T1000 (cell line): Measurements from ENCODE around the gene SEC24C.
"Not testable (repeated sequence)": the region's sequence is repeated elsewhere in the genome, so short reads cannot be mapped to it uniquely, and the experiment has no call there.

ENCODE experiments used
- DNase-seq: peaks from one replicate; lab custom pipeline; 2025; ENCODE audit warnings: mixed read lengths; lab: John Stamatoyannopoulos, UW

SEC24C gene

DNA sequence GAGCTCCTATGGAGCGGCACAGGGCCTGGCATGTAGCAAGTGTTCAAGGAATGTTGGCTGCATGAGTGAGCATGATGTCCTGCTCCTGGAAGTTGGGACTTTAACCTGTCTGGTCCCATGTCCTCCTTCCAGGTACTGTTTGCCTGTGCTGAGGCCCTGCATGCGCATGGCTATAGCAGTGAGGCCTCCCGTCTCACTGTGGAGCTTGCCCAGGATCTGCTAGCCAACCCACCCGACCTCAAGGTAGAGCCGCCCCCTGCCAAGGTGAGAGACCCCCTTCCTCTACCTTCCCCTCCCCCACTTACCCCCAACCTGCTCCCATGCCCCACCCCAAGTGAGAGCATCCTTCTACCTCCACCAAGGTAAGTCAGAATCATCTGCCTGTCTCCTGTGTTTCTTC lies 49.3 kb downstream of the SEC24C start:
- DNase-seq, result no peak

DNA sequence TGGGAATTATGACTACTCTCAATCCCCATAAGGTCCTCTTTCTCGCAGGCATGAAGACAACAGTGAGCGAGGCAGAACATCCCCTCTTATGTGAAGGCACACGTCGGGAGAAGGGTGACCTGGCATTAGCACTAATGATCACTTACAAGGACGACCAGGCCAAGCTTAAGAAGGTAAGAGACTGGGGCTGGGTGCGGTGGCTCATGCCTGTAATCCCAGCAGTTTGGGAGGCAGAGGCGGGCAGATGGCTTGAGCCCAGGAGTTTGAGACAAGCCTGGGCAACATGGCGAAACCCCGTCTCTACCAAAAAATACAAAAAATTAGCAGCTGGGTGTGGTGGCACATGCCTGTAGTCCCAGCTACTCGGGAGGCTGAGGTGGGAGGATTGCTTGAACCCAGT lies 51.3 kb downstream of the SEC24C start:
- not testable (repeated sequence) for DNase-seq

DNA sequence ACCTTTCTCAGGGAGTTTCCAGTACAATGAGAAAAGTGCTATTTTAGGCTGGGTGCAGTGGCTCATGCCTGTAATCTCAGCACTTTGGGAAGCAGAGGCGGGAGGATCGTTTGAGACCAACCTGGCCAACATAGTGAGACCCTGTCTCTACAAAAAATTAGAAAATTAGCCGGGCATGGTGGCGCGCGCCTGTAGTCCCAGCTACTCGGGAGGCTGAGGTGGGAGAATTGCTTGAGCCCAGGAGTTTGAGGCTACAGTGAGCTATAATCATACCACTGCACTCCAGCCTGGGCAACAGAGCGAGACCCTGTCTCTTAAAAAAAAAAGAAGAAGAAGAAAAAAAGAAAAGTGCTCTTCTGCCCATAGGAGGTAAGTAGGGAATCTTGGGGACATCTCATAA lies 51.9 kb downstream of the SEC24C start:
- not testable (repeated sequence) for DNase-seq

DNA sequence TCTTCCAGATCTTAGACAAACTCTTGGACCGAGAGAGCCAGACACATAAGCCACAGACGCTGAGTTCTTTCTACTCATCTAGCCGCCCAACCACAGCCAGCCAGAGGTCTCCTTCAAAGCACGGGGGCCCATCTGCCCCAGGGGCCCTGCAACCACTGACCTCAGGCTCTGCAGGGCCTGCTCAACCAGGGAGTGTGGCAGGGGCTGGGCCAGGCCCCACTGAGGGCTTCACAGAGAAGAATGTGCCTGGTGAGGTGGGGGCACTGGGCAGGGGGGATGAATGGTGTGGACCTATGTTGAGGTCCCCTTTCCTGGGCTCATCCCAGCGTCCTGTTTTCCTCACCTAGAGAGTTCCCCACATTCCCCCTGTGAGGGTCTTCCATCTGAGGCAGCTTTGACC lies 52.6 kb downstream of the SEC24C start:
- DNase-seq, result no peak

DNA sequence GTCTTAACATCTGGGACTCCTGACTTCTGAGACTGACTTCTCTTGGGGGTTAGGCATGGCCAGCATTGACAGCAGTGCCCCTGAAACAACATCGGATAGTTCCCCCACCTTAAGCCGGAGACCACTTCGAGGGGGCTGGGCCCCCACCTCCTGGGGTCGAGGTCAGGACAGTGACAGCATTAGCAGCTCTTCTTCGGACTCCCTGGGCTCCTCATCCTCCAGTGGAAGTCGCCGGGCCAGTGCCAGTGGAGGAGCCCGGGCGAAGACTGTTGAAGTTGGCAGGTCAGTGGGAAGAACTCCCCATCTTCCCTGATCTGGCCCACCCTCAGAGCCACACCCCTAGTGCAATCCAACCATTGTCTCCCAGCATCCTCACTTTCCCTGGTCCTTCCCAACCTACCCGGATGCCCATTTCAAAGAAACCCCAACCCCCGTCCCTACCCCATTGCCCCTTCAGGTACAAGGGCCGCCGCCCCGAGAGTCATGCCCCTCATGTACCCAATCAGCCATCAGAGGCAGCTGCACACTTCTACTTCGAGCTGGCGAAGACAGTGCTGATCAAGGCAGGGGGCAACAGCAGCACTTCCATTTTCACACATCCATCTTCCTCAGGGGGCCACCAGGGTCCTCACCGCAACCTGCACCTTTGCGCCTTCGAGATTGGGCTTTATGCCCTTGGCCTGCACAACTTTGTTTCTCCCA lies 53.3 kb downstream of the SEC24C start:
- no peak for DNase-seq

- no peak for DNase-seq
Observed at GRCh38 chr10:73798087-73798486, 53.9 kb downstream of the SEC24C start.

GRCh38 chr10:73798927-73799560 lies 54.9 kb downstream of the SEC24C start:
- DNase-seq, result no peak

GRCh38 chr10:73799899-73800559 lies 55.9 kb downstream of the SEC24C start:
- no peak for DNase-seq

DNA sequence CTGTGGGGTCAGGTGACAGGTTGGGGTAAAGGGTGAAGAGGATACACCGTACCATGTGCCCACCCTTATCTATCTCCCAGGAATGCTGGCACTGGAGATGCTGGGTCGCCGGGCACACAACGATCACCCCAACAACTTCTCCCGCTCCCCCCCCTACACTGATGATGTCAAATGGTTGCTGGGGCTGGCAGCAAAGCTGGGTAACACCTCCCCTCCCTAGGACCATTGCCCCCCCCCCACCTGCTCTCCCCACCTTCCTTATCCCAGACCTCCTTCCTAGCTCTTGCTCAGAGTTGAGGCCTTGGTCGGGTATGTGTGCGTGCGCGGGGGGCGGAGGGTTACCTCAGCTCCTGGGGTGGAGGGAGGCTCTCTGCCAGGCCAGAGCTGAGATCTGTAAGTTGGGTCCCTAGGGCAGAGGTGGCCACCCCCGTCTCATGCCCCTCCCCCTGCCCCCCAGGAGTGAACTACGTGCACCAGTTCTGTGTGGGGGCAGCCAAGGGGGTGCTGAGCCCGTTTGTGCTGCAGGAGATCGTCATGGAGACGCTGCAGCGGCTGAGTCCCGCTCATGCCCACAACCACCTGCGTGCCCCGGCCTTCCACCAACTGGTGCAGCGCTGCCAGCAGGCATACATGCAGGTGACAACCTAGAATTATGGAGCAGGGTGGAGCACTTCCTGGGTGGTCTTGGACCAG lies 56.5 kb downstream of the SEC24C start:
- DNase-seq, result no peak

GRCh38 chr10:73801253-73801590 lies 57.0 kb downstream of the SEC24C start:
- no peak for DNase-seq

- no peak for DNase-seq
Observed at GRCh38 chr10:73802276-73802991, 58.3 kb downstream of the SEC24C start.

- DNase-seq, result no peak
Observed at GRCh38 chr10:73803680-73804286, 59.6 kb downstream of the SEC24C start.

DNA sequence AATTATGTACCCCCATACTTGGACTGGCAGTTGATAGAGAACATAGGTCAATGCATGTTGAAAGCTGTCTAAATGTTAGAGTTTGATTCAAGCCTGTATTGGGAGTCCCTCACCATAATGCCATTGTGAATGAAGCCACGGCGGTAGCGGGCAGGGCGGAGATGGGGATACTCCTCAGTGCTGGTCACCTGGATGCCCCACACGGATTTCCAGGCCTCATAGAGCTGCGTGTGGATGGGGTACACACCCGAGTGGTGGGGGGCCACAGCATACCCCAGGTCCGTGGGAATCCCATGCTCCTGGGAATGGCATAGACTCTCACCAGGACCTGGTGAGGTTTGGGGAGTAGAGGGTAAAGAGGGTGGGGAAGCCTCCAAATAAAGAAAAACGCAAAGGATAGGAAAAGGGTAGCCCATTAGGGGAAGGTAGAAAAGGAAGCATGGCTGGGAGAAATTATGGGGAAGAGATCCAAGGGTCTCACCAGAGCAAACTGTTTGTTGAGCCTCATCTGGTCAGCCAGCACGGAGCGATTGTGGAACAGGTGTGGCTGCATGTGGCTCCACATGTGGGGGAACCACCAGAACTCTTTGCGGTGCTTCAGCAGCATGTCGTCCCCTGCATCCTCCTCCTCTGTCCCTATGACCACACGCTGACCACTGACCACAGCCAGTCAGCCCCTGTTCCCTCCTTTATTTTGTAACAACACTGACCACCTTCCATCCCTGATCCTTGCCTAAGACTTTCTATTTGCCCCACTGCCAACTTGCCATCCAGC lies 62.2 kb downstream of the SEC24C start:
- DNase-seq, result no peak

DNA sequence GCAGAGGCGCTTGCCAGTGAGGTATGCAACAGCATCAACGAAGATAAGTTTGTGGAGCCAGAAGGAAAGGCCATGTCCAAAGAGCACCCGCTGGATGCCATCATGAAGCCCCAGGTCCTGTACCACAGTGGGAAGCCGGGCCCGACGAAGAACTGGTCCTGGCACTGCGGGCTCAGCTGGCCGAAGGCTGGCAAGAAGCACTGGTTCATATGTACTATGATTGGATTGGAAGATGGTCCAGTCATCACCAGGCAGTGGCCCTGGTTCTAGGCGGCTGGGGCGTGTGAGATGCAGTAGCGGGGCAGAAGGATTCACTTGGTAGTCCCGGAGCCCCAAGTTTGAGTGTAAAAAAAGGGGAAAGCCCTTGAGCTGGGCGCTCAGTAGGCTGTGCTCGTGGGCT lies 63.3 kb downstream of the SEC24C start:
- no peak for DNase-seq

- no peak for DNase-seq
Observed at GRCh38 chr10:73808021-73808815, 64.0 kb downstream of the SEC24C start.

GRCh38 chr10:73809061-73809818 lies 65.1 kb downstream of the SEC24C start:
- DNase-seq, result no peak

DNA sequence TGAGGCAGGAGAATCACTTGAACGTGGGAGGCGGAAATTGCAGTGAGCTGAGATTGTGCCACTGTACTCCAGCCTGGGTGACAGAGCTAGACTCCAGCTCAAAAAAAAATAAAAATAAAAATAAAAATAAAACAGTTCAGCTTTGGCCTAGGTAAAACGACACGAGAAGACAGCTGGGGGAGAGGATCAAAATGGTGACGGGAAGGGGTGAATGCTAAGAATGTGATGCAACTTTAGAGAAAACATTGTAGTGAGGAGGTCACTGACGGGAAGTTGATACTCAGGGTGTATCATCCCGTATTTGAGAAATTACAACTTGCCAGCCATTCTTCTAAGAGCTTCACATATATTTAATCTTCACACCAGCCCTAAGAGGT lies 66.2 kb downstream of the SEC24C start:
- DNase-seq, result no peak

DNA sequence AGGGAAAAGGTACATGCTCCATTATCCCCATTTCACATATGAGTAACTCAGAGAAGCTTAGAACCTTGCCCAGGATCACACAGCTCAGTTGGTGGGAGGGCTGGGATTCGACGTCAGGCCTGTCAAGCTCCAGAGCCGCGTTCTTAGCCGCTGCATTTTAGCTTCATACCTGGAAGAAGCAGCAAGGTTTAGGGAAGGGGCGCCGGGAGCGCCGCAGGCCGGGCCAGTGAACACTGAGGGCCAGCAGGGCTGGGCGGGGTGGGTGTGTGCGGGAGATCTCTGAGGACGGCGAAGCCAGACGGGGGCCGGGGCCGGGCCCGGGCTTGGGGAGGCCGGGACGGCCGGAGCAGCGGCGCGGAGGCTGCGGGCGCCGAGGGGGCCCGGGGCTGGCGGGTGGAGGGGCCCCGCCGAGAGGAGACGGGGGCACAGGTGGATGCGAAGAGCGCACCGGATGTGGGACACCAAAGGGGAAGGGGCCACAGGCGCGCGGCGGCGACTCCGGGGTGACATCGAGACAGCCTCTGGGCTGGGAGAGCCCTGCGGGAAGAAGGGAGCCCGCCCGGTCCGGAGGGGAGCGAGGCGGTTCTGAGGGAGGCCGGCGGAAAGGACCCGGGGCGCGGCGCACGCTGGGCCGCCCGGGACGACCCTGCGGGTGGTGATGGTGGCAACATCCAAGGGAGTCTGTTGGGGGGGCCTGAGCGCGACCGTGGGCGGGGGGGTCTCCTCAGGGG lies 66.7 kb downstream of the SEC24C start:
- no peak for DNase-seq

DNA sequence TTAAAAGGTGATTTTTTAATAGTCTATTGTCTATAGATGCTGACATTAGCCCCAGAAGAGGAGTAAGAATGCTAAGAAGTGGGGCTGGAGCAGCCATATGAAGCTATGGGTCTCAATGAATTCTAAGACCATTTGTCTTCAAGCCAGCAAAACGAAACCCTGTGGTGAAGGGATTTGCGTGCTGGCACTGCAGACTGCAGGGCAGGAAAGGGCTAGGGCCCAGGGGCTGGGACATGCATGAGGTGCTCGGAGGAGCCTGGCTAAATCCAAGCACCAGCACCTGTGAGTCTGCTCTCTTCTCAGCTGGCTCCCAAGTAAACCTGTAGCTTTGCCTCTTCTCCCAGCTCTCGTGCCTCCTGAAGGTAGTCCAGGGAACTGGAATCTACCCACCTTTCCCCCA lies 68.5 kb downstream of the SEC24C start:
- DNase-seq, result no peak
